ENCODE results near the gene ZNF664.

GRCh38 chr12:123986374-123986965 lies 13.5 kb downstream of the ZNF664 start:
- TF ChIP-seq CTCF (conservative IDR thresholded peaks at IDR 0.05; ENCODE audit: low read length): no peak
- no peak for TF ChIP-seq EZH2phosphoT487 (IDR thresholded peaks at IDR 0.05; ENCODE audit: borderline replicate concordance, low read depth, low read length)
